ENCODE measurements around the gene INPP5K.

DNA sequence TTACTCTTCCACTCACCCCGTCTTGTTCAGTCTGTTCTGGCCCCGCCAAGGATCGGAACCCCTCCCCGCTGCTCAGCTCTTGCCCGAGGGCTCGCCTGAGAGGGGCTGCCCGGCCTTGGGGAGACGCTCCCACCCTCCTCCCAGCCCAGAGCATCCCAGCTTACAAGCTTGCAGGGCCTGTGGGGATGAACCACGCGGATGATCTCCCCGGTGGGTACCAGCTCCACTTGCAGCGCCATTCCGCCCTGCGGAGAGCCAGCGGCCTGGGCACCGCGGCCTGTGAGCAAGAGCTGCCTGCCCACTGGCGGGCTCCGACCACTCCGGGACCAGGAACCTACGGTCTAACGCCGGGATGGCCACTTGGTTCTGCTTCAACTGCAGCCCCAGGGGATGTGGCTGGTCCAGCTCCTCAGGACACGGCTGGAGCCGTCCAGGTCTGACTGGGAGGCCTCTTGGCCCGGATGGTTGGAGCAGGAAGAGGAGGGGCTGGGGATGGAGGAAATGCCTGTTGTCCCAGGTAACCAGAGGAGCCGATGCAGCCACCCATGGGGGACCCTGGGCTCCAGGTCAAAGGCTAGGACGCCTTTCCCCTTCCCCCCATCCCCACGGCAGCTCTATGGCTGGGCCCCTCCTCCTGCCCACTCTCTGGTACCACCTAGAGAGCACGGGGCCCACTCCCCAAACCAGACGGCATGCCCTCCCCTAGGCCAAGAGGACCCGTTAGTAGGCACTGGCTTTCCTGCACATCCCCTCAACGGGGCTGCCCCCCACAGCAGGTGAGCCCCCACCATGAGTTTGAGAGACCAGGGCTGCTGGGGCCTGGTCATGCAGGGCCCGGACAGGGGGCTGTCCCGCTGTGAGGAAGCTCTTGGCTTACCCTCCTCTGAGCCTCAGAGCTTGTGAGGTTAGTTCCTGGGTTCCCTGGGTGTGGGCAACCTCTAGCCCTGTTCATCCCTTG lies 23.9 kb downstream of the INPP5K start, which contains the start of gene MYO1C:
- TF ChIP-seq L3MBTL2 (conservative IDR thresholded peaks at IDR 0.05) (no peak), HDGF (IDR thresholded peaks at IDR 0.05; ENCODE audit: borderline replicate concordance) (no peak)

All from HEK293T (cell line).